Mucosa of descending colon (tissue), 3 donors: ENCODE data around the gene YTHDC1. TPM values are rescaled to one million over a fixed set of nuclear protein-coding genes. Genes with fewer than 3 reads are reported as not detected.
A peak's percentile ranks its signal among the peaks of the same experiment; 100 is the strongest.

Experiments used
- ATAC-seq: fragments of 200-7000 bp; cut with Tn5 transposase; one replicate; pipeline ENCODE4 v1.9.1; 2020; ENCODE audit warnings: mild to moderate bottlenecking, moderate library complexity
- DNase-seq, 3 donors: peaks; one replicate each; pipeline ENCODE4 v3.0.0-alpha.2; 2020
- H3K36me3 ChIP-seq: fragments of 200-600 bp; one replicate; pipeline ENCODE4 v1.8.0; 2021; ENCODE audit warnings: low read depth, mild to moderate bottlenecking
- H3K4me1 ChIP-seq: fragments of 200-600 bp; one replicate; pipeline ENCODE4 v1.8.0; 2021; ENCODE audit warnings: low read depth, mild to moderate bottlenecking
- H3K4me3 ChIP-seq: fragments of 200-600 bp; one replicate; pipeline ENCODE4 v1.8.0; 2021; ENCODE audit warnings: mild to moderate bottlenecking
- H3K9me3 ChIP-seq: fragments of 200-600 bp; one replicate; pipeline ENCODE4 v1.8.0; 2021; ENCODE audit warnings: mild to moderate bottlenecking
- intact Hi-C, 2 donors: fragments of 100-400 bp; cut with DNase I in 1 of 2; cut with micrococcal nuclease in 1 of 2; formaldehyde crosslinking; loops; one replicate each; pipeline versions ENCODE4 v1.11.0 to v1.11.1; 2022; cut with DNase I, micrococcal nuclease
- total RNA-seq, 3 donors: library from RNA; stranded (reverse); fragmentation: NEBNext Ultra II Directional in 2 of 3; extraction: Animal tissue kit (Norgen Biotek cat#: 25700) in 2 of 3; gene quantifications; one replicate each; pipeline versions ENCODE4 v1.2.1 to v1.2.4, GENCODE V29; 2021 to 2023
- TF ChIP-seq, protein P1 (sequence below): fragments of 200-600 bp; IDR thresholded peaks from one replicate; pipeline ENCODE4 v1.8.0; 2022; ENCODE audit warnings: antibody characterized with exemption, mild to moderate bottlenecking
- donor health status: DM: no; HTN: no; CAD: no; lungs with moderate emphysema.
- donor health status: DM: no; HTN: no; CAD: no.
- donor health status: DM: no; HTN: yes; CAD: no.

The YTHDC1 gene
- total RNA-seq, 3 donors from 2014 or later, result 55.1 to 92.3 (median 73.6) TPM

DNA sequence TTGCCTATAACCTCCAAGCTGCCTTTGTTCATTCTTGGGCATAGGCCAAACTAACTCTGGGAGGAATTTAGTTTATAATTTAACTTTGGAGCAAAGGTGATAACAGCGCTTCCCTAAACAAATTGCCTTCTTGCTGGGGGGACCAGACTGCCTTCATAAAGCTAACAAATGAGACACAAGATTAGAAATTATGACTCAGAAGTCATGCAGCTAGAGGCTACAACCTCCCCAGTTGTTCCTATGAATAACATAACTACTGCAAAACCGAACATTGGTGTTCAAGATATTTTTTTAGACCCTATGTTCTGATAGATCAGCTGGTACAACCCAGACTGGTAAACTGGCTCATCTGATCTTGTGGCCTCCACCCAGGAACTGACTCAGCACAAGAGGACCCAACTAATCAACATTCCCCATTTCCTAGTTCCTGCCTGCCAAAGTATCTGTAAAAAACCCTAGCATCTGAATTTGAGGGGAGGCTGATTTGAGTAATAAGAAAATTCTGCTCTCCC, 82.4 kb downstream of the YTHDC1 start:
- peak; percentile 27 for ATAC-seq
- H3K9me3 ChIP-seq, result no peaks in the 10 kb centered on the region
- intact Hi-C loops, result no loop called here
- DNase-seq, result no peak
- TF ChIP-seq, protein P1, sequence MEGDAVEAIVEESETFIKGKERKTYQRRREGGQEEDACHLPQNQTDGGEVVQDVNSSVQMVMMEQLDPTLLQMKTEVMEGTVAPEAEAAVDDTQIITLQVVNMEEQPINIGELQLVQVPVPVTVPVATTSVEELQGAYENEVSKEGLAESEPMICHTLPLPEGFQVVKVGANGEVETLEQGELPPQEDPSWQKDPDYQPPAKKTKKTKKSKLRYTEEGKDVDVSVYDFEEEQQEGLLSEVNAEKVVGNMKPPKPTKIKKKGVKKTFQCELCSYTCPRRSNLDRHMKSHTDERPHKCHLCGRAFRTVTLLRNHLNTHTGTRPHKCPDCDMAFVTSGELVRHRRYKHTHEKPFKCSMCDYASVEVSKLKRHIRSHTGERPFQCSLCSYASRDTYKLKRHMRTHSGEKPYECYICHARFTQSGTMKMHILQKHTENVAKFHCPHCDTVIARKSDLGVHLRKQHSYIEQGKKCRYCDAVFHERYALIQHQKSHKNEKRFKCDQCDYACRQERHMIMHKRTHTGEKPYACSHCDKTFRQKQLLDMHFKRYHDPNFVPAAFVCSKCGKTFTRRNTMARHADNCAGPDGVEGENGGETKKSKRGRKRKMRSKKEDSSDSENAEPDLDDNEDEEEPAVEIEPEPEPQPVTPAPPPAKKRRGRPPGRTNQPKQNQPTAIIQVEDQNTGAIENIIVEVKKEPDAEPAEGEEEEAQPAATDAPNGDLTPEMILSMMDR, result no peak
- H3K4me3 ChIP-seq, result no peak overlapping the region
- no peaks in the 10 kb centered on the region for H3K36me3 ChIP-seq
- no peaks in the 10 kb centered on the region for H3K4me1 ChIP-seq

DNA sequence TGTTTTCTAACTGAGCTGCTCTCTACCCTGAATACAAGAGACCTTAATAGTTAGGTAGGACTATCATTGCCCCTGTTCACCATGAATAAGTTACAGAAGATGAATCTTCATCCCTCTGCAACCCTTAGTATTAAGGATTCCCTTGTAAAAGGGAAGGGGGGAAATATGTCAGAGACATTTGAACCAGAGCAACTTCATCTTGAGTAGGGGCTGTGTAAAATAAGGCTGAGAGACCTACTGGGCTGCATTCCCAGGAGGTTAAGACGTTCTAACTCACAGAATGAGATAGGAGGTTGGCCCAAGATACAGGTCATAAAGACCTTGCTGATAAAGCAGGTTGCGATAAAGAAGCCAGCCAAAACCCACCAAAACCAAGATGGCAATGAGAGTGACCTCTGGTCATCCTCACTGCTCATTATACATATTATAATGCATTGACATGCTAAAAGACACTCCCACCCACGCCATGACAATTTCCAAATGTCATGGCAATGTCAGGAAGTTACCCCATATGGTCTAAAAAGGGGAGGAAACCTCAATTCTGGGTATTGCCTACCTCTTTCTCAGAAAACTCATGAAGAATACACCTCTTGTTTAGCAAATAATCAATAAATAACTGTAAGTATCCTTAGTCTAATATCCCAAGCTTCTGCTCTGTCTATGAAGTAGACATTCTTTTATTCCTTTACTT, 84.9 kb downstream of the YTHDC1 start:
- Histone ChIP-seq H3K4me1 (no peaks in the 10 kb centered on the region), H3K9me3 (no peaks in the 10 kb centered on the region), H3K4me3 (no peak overlapping the region), H3K36me3 (no peaks in the 10 kb centered on the region)
- no peak for ATAC-seq
- TF ChIP-seq, protein P1, result no peak
- intact Hi-C loops, result no loop called here
- no peak for DNase-seq

Other genes starting within 250 kb of the YTHDC1 start
- gene TMPRSS11F, start 220.2 kb downstream of the YTHDC1 start, total RNA-seq, result not detected
- not detected for gene TMPRSS11B, start 104.4 kb downstream of the YTHDC1 start, total RNA-seq
- not detected for gene TMPRSS11E, start 97.4 kb upstream of the YTHDC1 start, total RNA-seq
- 1,000 to 10,000 TPM in 1 of 3 donors, 100 to 1,000 TPM in 2; 534 to 1,338 (median 703) TPM for gene UGT2B17, start 226.2 kb upstream of the YTHDC1 start, total RNA-seq